Panc1 (cell line): ENCODE measurements around the gene CARD16. TPM values are rescaled to one million over a fixed set of nuclear protein-coding genes. Genes with fewer than 3 reads are reported as not detected.

Source experiments
- ATAC-seq: fragments of 200-7000 bp; cut with Tn5 transposase; 2 replicates; pipeline ENCODE4 v1.9.1; 2020; ENCODE audit warnings: mild to moderate bottlenecking, moderate library complexity
- BruUV-seq: library from RNA; stranded (reverse); fragments of 400-500 nt; replicated peaks from 2 replicates; lab custom pipeline; 2021; lab: Mats Ljungman, UMichigan
- CTCF ChIA-PET: fragments of 300-600 bp; sonication (Branson Sonifier 250); formaldehyde crosslinking; loops from one replicate; lab custom pipeline; 2022; ENCODE audit warnings: antibody characterized with exemption; lab: Charles Lee
- POLR2A ChIA-PET: fragments of 300-600 bp; sonication (Branson Sonifier 250); formaldehyde crosslinking; loops from one replicate; lab custom pipeline; 2022; ENCODE audit warnings: antibody characterized with exemption; lab: Charles Lee
- DNase-seq: peaks from one replicate; pipeline ENCODE4 v3.0.0-alpha.2; 2010; ENCODE audit warnings: low read depth, low spot score
- H3K27ac ChIP-seq: 2 replicates; pipeline ENCODE4 v1.5.1; 2011; ENCODE audit warnings: mild to moderate bottlenecking, low read length, inconsistent platforms
- H3K27me3 ChIP-seq: fragments of 200-500 bp; sonication (Bioruptor generic); 2 replicates; pipeline ENCODE4 v1.6.0; 2014; ENCODE audit warnings: low read length, inconsistent platforms; ENCODE audit not compliant: control insufficient read depth, insufficient read depth
- H3K36me3 ChIP-seq: fragments of 200-500 bp; sonication (Bioruptor generic); 2 replicates; pipeline ENCODE4 v1.5.1; 2014; ENCODE audit warnings: inconsistent platforms, mild to moderate bottlenecking, low read length, moderate library complexity; ENCODE audit not compliant: control insufficient read depth, insufficient read depth
- H3K4me1 ChIP-seq: 2 replicates; pipeline ENCODE4 v1.5.1; 2011; ENCODE audit warnings: inconsistent platforms, mild to moderate bottlenecking, low read length, moderate library complexity; ENCODE audit not compliant: control insufficient read depth, insufficient read depth
- H3K4me3 ChIP-seq, 2 experiments: 2 replicates each; pipeline ENCODE4 v1.5.1; 2011 to 2012; ENCODE audit warnings: low read depth in 2 of 2, low read length in 2 of 2, mild to moderate bottlenecking in 2 of 2, inconsistent platforms in 1 of 2, moderate library complexity in 1 of 2
- H3K9me3 ChIP-seq: fragments of 200-500 bp; sonication (Bioruptor generic); 2 replicates; pipeline ENCODE4 v1.5.1; 2014; ENCODE audit warnings: low read depth, mild to moderate bottlenecking, inconsistent platforms, low read length, moderate library complexity; ENCODE audit not compliant: control insufficient read depth, insufficient read depth
- POLR2AphosphoS5 ChIP-seq: IDR thresholded peaks from 2 replicates; pipeline ENCODE4 v1.6.1; 2012; ENCODE audit warnings: mild to moderate bottlenecking, low read depth, low read length, moderate library complexity
- SIN3A ChIP-seq: IDR thresholded peaks from 2 replicates; pipeline ENCODE4 v1.6.1; 2012; ENCODE audit warnings: low read depth, mild to moderate bottlenecking, low read length, moderate library complexity, borderline replicate concordance; ENCODE audit not compliant: insufficient read depth
- TCF7L2 ChIP-seq: IDR thresholded peaks from 2 replicates; pipeline ENCODE4 v1.6.1; 2011; ENCODE audit warnings: mild to moderate bottlenecking, low read depth, low read length, inconsistent platforms
- in situ Hi-C: cut with HindIII; loops from 2 replicates; pipeline ENCODE4 v1.10.0; 2016; ENCODE audit warnings: low sequenced_read_pairs, low pct_unique_long_range_greater_than_20kb
- intact Hi-C: fragments of 100-400 bp; cut with micrococcal nuclease; formaldehyde crosslinking; loops from one replicate; pipeline ENCODE4 v1.10.0; 2022; ENCODE audit not compliant: unreplicated experiment
- total RNA-seq: library from RNA; stranded (reverse); gene quantifications from one replicate; pipeline ENCODE4 v1.2.1, GENCODE V29; 2021; ENCODE audit not compliant: unreplicated experiment
- TF ChIP-seq, protein P1 (sequence below): fragments of 450-650 bp; IDR thresholded peaks from 2 replicates; pipeline ENCODE4 v1.5.1; 2017; ENCODE audit warnings: mild to moderate bottlenecking
- TF ChIP-seq, protein P2 (sequence below), 2 experiments: IDR thresholded peaks; 2 replicates each; pipeline ENCODE4 v1.6.1; 2011 to 2012; ENCODE audit warnings: low read depth in 2 of 2, control low read depth in 1 of 2, low read length in 1 of 2, mild to moderate bottlenecking in 1 of 2, moderate library complexity in 1 of 2; ENCODE audit not compliant: insufficient read depth in 1 of 2

Gene CARD16
- total RNA-seq, 1 experiment from 2014 or later, result not detected

DNA sequence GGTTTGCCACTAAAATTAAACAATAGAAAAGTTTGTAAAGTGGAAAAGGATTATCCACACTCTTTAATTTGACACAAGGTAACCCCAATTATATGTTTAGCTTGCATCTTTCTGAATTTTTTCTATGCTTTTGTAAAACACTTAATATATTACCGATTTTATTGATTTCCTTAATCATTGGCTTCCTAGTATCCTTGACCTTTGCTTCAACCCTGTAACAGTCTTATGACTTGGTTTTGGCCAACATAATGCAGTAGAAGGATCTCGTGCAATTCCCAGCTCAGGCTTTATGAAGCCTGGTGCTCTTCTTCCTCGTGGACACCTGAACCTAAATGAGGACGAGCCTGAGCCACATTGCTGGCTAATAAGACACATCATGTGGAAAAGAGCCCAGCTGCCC is 53.1 kb downstream of the CARD16 start:
- CTCF ChIA-PET, result no interaction called here
- no TSS peak for BruUV-seq
- no peak overlapping the region for H3K27ac ChIP-seq
- no peaks in the 10 kb centered on the region for H3K36me3 ChIP-seq
- TF ChIP-seq, protein P1, sequence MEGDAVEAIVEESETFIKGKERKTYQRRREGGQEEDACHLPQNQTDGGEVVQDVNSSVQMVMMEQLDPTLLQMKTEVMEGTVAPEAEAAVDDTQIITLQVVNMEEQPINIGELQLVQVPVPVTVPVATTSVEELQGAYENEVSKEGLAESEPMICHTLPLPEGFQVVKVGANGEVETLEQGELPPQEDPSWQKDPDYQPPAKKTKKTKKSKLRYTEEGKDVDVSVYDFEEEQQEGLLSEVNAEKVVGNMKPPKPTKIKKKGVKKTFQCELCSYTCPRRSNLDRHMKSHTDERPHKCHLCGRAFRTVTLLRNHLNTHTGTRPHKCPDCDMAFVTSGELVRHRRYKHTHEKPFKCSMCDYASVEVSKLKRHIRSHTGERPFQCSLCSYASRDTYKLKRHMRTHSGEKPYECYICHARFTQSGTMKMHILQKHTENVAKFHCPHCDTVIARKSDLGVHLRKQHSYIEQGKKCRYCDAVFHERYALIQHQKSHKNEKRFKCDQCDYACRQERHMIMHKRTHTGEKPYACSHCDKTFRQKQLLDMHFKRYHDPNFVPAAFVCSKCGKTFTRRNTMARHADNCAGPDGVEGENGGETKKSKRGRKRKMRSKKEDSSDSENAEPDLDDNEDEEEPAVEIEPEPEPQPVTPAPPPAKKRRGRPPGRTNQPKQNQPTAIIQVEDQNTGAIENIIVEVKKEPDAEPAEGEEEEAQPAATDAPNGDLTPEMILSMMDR, result no peak
- TF ChIP-seq POLR2AphosphoS5 (no peak), TCF7L2 (no peak), SIN3A (no peak)
- TF ChIP-seq, protein P2, sequence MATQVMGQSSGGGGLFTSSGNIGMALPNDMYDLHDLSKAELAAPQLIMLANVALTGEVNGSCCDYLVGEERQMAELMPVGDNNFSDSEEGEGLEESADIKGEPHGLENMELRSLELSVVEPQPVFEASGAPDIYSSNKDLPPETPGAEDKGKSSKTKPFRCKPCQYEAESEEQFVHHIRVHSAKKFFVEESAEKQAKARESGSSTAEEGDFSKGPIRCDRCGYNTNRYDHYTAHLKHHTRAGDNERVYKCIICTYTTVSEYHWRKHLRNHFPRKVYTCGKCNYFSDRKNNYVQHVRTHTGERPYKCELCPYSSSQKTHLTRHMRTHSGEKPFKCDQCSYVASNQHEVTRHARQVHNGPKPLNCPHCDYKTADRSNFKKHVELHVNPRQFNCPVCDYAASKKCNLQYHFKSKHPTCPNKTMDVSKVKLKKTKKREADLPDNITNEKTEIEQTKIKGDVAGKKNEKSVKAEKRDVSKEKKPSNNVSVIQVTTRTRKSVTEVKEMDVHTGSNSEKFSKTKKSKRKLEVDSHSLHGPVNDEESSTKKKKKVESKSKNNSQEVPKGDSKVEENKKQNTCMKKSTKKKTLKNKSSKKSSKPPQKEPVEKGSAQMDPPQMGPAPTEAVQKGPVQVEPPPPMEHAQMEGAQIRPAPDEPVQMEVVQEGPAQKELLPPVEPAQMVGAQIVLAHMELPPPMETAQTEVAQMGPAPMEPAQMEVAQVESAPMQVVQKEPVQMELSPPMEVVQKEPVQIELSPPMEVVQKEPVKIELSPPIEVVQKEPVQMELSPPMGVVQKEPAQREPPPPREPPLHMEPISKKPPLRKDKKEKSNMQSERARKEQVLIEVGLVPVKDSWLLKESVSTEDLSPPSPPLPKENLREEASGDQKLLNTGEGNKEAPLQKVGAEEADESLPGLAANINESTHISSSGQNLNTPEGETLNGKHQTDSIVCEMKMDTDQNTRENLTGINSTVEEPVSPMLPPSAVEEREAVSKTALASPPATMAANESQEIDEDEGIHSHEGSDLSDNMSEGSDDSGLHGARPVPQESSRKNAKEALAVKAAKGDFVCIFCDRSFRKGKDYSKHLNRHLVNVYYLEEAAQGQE (IDR thresholded peaks at IDR 0.05; ENCODE audit: insufficient read depth in 1 of 2, low read depth in 2 of 2, low read length in 1 of 2), result no peak
- DNase-seq, result no peak
- no peak for ATAC-seq
- intact Hi-C loops, result no loop called here
- in situ Hi-C loops, result no loop called here
- POLR2A ChIA-PET, result no interaction called here
- H3K9me3 ChIP-seq, result no peaks in the 10 kb centered on the region
- H3K4me3 ChIP-seq, result no peak overlapping the region
- H3K4me1 ChIP-seq, result no peaks in the 10 kb centered on the region
- no peaks in the 10 kb centered on the region for H3K27me3 ChIP-seq

Other genes with a start within 250 kb of the CARD16 start
- not detected for gene CASP12, start 146.9 kb downstream of the CARD16 start, total RNA-seq
- gene CASP4, start 76.8 kb downstream of the CARD16 start, total RNA-seq, result 25.8 TPM
- not detected for gene CASP5, start 22.2 kb downstream of the CARD16 start, total RNA-seq
- 2.1 TPM for gene CASP1, start 10.2 kb downstream of the CARD16 start, total RNA-seq
- gene CARD18, start 94.4 kb upstream of the CARD16 start, total RNA-seq, result 8.1 TPM